ENCODE data around the gene OR6C75.
"Not testable (repeated sequence)": the region's sequence is repeated elsewhere in the genome, so short reads cannot be mapped to it uniquely, and the experiment has no call there.

DNA sequence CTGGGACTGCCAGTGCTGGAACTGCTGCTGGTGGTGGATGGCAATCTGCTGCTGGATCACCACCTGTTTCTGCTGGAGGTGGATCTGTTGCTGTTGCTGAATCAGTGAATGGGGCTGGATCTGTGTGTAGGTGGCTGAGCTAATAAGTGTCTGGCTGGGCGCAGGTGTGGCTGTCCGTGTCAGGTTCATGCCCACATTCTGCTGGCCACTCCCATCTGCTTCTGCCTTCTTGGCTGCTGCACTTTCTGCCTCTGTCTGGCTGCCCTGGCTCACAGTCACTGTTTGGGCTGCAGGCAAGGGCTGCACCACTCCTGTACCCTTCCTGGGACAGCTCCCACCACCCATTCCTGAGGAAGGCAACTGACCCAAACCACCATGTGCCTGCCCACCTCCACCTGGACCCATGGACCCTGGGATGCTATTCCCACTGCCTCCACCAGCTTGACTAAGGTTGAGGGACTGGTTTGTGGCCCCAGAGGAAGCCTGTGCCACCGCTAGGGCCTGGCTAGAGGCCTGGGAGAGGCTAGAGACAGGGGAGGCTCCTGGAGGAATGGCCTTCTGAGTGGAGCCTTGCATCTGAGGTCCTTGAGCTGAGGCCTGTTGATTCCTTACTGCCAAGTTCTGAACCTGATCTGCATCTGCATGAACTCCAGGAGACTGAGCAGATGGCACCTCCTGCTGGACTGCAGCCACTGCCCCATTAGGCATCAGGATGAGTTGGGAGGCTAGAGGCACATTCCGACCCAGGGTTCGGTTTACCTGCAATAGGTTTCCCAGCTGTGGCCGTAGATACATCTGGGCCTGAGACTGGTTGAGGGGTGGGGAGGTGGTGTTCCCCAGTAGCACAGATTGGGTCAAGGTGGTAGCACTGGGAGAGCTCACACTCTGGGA is 51.0 kb downstream of the OR6C75 start:
- TF ChIP-seq, protein P1, sequence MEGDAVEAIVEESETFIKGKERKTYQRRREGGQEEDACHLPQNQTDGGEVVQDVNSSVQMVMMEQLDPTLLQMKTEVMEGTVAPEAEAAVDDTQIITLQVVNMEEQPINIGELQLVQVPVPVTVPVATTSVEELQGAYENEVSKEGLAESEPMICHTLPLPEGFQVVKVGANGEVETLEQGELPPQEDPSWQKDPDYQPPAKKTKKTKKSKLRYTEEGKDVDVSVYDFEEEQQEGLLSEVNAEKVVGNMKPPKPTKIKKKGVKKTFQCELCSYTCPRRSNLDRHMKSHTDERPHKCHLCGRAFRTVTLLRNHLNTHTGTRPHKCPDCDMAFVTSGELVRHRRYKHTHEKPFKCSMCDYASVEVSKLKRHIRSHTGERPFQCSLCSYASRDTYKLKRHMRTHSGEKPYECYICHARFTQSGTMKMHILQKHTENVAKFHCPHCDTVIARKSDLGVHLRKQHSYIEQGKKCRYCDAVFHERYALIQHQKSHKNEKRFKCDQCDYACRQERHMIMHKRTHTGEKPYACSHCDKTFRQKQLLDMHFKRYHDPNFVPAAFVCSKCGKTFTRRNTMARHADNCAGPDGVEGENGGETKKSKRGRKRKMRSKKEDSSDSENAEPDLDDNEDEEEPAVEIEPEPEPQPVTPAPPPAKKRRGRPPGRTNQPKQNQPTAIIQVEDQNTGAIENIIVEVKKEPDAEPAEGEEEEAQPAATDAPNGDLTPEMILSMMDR (IDR thresholded peaks at IDR 0.05): not testable (repeated sequence)
- not testable (repeated sequence) for TF ChIP-seq POLR2AphosphoS5, EP300, POLR2A (IDR thresholded peaks at IDR 0.05)

Data from suprapubic skin (tissue), 4 donors.